ENCODE measurements around the gene PPP3CA. TPM values are rescaled to one million over a fixed set of nuclear protein-coding genes. Genes with fewer than 3 reads are reported as not detected.

Gene PPP3CA
- total RNA-seq, 1 experiment from 2014 or later, result 133 TPM

DNA sequence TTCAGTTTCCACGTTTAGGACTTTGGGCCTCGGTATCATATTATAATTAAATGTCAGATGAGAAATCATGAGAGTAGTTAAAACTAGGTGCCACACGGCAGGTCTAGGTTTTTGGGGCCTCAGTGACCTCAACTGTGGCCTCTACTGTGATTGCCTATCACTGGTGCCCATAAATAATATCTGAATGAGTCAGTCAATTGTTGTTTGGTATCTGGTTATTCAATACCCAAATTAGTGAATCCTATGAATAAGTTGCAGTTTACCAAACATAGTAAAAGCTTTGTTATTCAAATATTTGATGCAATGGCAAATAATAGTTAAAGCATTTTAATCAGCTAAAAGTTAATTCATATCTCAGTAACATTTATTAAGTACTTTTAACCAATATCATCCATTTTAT lies 188.8 kb downstream of the PPP3CA start:
- RAD21 ChIA-PET (ENCODE audit: low non-redundant PET in 1 of 2, low total read pairs in 2 of 2, uncharacterized antibody in 2 of 2, unreplicated experiment in 2 of 2), result no interaction called here
- TF ChIP-seq ZNF274 (IDR thresholded peaks at IDR 0.05; ENCODE audit: low read depth, low read length), result no peak
- no peak; the same call in 1 of the 2 replicates for TF ChIP-seq POLR2AphosphoS5 (IDR thresholded peaks at IDR 0.05; ENCODE audit: low read depth, low read length)
- TF ChIP-seq EGR1 (IDR thresholded peaks at IDR 0.05; ENCODE audit: low read depth), result no peak
- TF ChIP-seq CEBPB (IDR thresholded peaks at IDR 0.05; ENCODE audit: low read depth), result 0 out of 2 replicates have a peak, but pooled peaks have one; percentile 39
- peak; percentile 59 for TF ChIP-seq JUND (IDR thresholded peaks at IDR 0.05)
- TF ChIP-seq, protein P1, sequence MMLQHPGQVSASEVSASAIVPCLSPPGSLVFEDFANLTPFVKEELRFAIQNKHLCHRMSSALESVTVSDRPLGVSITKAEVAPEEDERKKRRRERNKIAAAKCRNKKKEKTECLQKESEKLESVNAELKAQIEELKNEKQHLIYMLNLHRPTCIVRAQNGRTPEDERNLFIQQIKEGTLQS (IDR thresholded peaks at IDR 0.05), result no peak
- TF ChIP-seq, protein P2, sequence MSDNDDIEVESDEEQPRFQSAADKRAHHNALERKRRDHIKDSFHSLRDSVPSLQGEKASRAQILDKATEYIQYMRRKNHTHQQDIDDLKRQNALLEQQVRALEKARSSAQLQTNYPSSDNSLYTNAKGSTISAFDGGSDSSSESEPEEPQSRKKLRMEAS (IDR thresholded peaks at IDR 0.05), result no peak
- TF ChIP-seq, protein P3, sequence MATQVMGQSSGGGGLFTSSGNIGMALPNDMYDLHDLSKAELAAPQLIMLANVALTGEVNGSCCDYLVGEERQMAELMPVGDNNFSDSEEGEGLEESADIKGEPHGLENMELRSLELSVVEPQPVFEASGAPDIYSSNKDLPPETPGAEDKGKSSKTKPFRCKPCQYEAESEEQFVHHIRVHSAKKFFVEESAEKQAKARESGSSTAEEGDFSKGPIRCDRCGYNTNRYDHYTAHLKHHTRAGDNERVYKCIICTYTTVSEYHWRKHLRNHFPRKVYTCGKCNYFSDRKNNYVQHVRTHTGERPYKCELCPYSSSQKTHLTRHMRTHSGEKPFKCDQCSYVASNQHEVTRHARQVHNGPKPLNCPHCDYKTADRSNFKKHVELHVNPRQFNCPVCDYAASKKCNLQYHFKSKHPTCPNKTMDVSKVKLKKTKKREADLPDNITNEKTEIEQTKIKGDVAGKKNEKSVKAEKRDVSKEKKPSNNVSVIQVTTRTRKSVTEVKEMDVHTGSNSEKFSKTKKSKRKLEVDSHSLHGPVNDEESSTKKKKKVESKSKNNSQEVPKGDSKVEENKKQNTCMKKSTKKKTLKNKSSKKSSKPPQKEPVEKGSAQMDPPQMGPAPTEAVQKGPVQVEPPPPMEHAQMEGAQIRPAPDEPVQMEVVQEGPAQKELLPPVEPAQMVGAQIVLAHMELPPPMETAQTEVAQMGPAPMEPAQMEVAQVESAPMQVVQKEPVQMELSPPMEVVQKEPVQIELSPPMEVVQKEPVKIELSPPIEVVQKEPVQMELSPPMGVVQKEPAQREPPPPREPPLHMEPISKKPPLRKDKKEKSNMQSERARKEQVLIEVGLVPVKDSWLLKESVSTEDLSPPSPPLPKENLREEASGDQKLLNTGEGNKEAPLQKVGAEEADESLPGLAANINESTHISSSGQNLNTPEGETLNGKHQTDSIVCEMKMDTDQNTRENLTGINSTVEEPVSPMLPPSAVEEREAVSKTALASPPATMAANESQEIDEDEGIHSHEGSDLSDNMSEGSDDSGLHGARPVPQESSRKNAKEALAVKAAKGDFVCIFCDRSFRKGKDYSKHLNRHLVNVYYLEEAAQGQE (IDR thresholded peaks at IDR 0.05; ENCODE audit: low read depth), result no peak
- 0 out of 2 replicates have a peak, but pooled peaks have one; percentile 11 for TF ChIP-seq CBX3 (IDR thresholded peaks at IDR 0.05; ENCODE audit: low read depth)
- peak; percentile 58 for TF ChIP-seq SP1 (IDR thresholded peaks at IDR 0.05; ENCODE audit: low read depth)
- TF ChIP-seq ZFX (IDR thresholded peaks at IDR 0.05), result no peak
- no peak for TF ChIP-seq EZH2phosphoT487 (IDR thresholded peaks at IDR 0.05; ENCODE audit: borderline replicate concordance)
- peak; percentile 56; the same call in 1 of the 2 replicates for TF ChIP-seq SRF (IDR thresholded peaks at IDR 0.05; ENCODE audit: low read depth)
- TF ChIP-seq CTCF (IDR thresholded peaks at IDR 0.05 in 2 of 3, conservative IDR thresholded peaks at IDR 0.05 in 1 of 3; ENCODE audit: borderline replicate concordance in 1 of 3, insufficient read depth in 1 of 3, low read depth in 2 of 3, low read length in 2 of 3), result no peak
- TF ChIP-seq RAD21 (IDR thresholded peaks at IDR 0.05; ENCODE audit: low read depth), result no peak
- TF ChIP-seq FOSL1 (IDR thresholded peaks at IDR 0.05; ENCODE audit: low read depth), result peak; percentile 70
- no peak for TF ChIP-seq YY1 (IDR thresholded peaks at IDR 0.05; ENCODE audit: extremely low read depth, insufficient replicate concordance, low read depth, low read length)
- no peak for TF ChIP-seq POLR2A (IDR thresholded peaks at IDR 0.05; ENCODE audit: borderline replicate concordance, extremely low read depth, insufficient read depth, insufficient read length)
- no peaks in the 10 kb centered on the region for H4K20me1 ChIP-seq (ENCODE audit: insufficient read depth)
- H3K4me2 ChIP-seq (ENCODE audit: low read length), result peak overlapping the region; percentile 57
- no peaks in the 10 kb centered on the region for H3K9me3 ChIP-seq (ENCODE audit: control insufficient read depth in 1 of 2, insufficient read depth in 1 of 2, low read depth in 1 of 2, low read length in 2 of 2)
- peak overlapping the region in 1 of 2 experiments; percentile 9; a peak in 1 of 4 replicates for H3K4me3 ChIP-seq (replicated peaks in 1 of 2; ENCODE audit: low read depth in 1 of 2, low read length in 2 of 2)
- intact Hi-C loops (cut with micrococcal nuclease), result loop anchor here (5.0 to 10.0 kb wide), 4 partner anchors 56 to 251 kb away; no protein-coding TSS in a partner anchor
- DNase-seq (ENCODE audit: low read depth, low spot score) (no peak), ATAC-seq (peak; percentile 31)
- H3K79me2 ChIP-seq (ENCODE audit: insufficient read depth, low read length), result peaks cover 64% of the 10 kb centered on the region
- peak overlapping the region; percentile 62 for H3K9ac ChIP-seq (ENCODE audit: low read length)
- H3K27me3 ChIP-seq (ENCODE audit: insufficient read depth, low read length), result no peaks in the 10 kb centered on the region
- no peaks in the 10 kb centered on the region for H3K9me2 ChIP-seq (ENCODE audit: insufficient read depth)
- H3K4me1 ChIP-seq (ENCODE audit: control insufficient read depth in 1 of 2, insufficient read depth in 2 of 2, low read length in 2 of 2), result peaks cover 87 to 98% of the 10 kb centered on the region in 2 experiments
- no TSS peak for BruUV-seq (replicated peaks)
- no peak overlapping the region for H2AFZ ChIP-seq (ENCODE audit: low read depth, low read length, poor library complexity, severe bottlenecking)
- POLR2A ChIA-PET, result interaction anchor here (1.0 kb wide), 1 partner anchor 139 kb away, joined by 3 read pairs; no protein-coding TSS in a partner anchor
- H3K36me3 ChIP-seq (ENCODE audit: control insufficient read depth in 1 of 2, insufficient read depth in 2 of 2, low read length in 2 of 2), result no peaks in the 10 kb centered on the region
- peak overlapping the region; percentile 98 for H3K27ac ChIP-seq (ENCODE audit: low read depth, low read length)
- CTCF ChIA-PET, result interaction anchor here (0.9 kb wide), 1 partner anchor 31 kb away, joined by 3 read pairs; no protein-coding TSS in a partner anchor

All from HCT116 (cell line).